ENCODE results near the gene LRRC2.

Gene LRRC2

DNA sequence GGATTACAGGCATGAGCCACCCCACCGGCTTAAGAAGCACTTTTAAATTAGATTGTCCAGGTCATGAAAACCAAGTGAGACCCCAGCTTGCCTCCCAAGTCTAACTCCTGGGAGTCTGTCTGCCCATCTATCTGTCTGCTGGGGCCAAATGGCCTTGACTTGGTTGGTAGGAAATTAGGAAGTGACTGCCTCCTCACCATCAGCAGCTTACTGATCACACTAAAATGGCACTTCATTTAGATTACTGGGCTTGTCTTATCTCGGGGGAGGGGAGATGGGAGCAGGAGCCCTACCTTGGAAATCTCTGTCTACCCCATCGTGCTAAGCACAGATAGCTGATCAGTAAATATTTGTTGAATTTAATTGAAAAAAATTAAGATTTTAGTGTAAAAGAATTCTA, 5.6 kb upstream of the LRRC2 start:
- TF ChIP-seq CTCF (IDR thresholded peaks at IDR 0.05; ENCODE audit: control extremely low read depth, extremely low read depth, low read depth, missing control alignments): no peak
- POLR2A ChIA-PET: no interaction called here
- CTCF ChIA-PET: interaction anchor here (1.4 to 1.8 kb wide), 3 partner anchors 10 to 82 kb away, joined by 3 to 8 read pairs (median 4); no protein-coding TSS in a partner anchor
- DNase-seq (ENCODE audit: extremely low spot score): no peak

- ChIA-PET CTCF (interaction anchor here (1.0 to 2.4 kb wide), 2 partner anchors 24 to 77 kb away, joined by 4 to 16 read pairs; no protein-coding TSS in a partner anchor), POLR2A (no interaction called here)
- no peak for TF ChIP-seq CTCF (IDR thresholded peaks at IDR 0.05; ENCODE audit: control extremely low read depth, extremely low read depth, low read depth, missing control alignments)
- DNase-seq (ENCODE audit: extremely low spot score): no peak
Observed at GRCh38 chr3:46565607-46566039, 479 bp downstream of the LRRC2 start.

DNA sequence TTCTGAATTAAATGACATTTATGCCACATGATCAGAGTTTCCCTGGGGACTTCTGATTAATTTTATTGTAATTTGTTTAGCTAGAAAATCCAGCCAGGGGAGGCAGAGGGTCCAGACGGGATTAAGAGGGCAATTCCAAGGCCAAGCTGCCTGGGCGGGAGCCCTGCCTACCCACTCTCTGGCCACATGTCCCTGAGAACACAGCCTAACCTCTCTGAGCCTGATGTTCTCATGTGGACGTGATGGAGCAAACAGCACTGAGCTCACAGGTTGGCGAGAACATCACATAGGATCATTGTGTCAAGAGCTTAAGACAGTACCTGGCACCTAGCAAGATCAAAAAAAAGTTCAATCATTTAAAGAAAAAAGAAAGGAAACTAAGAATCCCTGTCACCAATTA, 1.0 kb downstream of the LRRC2 start:
- ChIA-PET CTCF (interaction anchor here (0.9 to 2.4 kb wide), 3 partner anchors 23 to 80 kb away, joined by 3 to 16 read pairs (median 4); no protein-coding TSS in a partner anchor), POLR2A (no interaction called here)
- no peak for TF ChIP-seq CTCF (IDR thresholded peaks at IDR 0.05; ENCODE audit: control extremely low read depth, extremely low read depth, low read depth, missing control alignments)
- no peak for DNase-seq (ENCODE audit: extremely low spot score)

DNA sequence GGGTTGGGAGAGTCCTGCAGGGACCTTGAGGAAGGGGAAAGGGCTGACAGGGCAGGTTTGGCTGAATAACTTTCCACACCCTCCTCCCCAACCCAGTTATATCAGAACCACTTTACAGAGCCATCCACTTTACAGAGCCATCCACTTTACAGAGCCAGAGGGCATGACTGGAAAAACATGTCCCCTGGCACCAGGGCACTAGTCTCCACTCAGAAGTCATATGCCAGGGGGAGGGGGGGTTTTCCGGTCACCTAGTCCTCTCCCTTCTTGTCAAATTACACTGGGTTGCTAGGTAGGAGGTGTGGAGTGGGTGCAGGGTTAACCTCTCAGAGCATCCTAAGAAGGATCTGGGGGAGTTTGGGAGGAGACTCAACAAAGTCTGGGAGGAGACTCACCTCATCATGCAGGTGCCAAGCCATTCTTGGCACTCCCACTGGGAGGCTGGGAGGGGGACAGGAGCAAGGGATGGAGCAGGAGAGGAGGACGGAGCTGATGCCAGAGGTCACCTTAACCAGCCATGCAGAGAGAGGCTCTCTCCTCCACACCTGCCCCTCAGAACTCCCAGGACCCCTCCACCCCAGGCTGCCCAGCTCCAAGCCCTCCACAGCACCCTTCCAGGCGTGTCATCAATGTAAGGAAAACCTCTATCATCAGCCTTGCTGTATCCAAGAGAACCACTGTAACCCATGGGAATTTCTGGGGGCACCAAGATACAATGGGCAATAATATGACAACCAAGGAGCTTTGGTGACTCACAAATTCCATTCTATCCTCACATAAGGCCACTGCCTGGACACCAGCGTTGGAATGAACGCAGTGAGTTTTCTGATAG, 1.7 kb downstream of the LRRC2 start:
- ChIA-PET POLR2A (no interaction called here), CTCF (interaction anchor here (0.9 to 2.4 kb wide), 3 partner anchors 22 to 79 kb away, joined by 3 to 16 read pairs (median 4); no protein-coding TSS in a partner anchor)
- no peak for TF ChIP-seq CTCF (IDR thresholded peaks at IDR 0.05; ENCODE audit: control extremely low read depth, extremely low read depth, low read depth, missing control alignments)
- no peak for DNase-seq (ENCODE audit: extremely low spot score)

DNA sequence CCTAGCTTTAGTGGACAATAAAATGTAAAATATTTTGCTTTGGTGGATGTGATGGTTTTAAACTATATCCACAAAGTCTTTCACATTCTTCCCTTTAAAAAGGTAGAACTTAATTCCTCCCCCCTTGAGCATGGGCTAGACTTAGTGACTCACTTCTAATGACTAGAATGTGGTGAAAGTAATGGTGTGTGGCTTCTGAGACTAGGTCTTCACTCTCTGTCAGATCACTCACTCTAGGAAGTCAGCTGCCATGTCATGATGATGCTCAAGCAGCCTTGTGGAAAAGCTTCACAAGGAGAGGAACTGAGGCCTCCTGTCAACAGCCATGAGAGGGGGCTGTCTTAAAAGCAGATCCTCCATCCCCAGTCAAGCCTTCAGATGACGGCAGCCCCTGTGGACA, 4.2 kb downstream of the LRRC2 start:
- CTCF ChIA-PET: interaction anchor here (0.7 to 7.1 kb wide), 7 partner anchors 9 to 73 kb away, joined by 3 to 134 read pairs (median 3); no protein-coding TSS in a partner anchor
- DNase-seq (ENCODE audit: extremely low spot score): no peak
- TF ChIP-seq CTCF (IDR thresholded peaks at IDR 0.05; ENCODE audit: control extremely low read depth, extremely low read depth, low read depth, missing control alignments): no peak
- POLR2A ChIA-PET: no interaction called here

DNA sequence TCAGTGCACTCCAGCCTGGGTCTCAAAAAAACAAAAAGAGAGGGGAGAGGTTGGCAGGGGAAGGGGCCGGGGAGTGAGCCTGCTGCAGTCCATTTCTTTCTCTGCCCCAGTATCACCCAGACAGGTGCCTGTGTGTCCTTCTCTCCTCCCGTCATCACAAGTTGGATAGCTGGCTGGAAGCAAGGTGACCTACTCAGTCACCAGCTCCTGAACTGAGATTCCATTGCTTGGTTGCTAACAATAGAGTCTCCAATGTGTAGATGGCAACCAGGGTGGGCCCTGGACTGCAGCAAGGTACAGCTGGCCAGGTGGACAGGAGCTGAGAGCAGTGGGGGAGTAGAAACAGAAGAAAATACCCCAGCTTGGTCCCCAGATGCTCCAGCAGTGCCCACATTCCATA, 4.6 kb downstream of the LRRC2 start:
- ChIA-PET CTCF (interaction anchor here (0.7 to 7.1 kb wide), 8 partner anchors 10 to 111 kb away, joined by 3 to 134 read pairs (median 3); no protein-coding TSS in a partner anchor), POLR2A (no interaction called here)
- no peak for DNase-seq (ENCODE audit: extremely low spot score)
- TF ChIP-seq CTCF (IDR thresholded peaks at IDR 0.05; ENCODE audit: control extremely low read depth, extremely low read depth, low read depth, missing control alignments): no peak

All from GM10248 (cell line).